ENCODE measurements around the gene KRTAP2-4.
"Not testable (repeated sequence)": the region's sequence is repeated elsewhere in the genome, so short reads cannot be mapped to it uniquely, and the experiment has no call there.

The KRTAP2-4 gene, protein sequence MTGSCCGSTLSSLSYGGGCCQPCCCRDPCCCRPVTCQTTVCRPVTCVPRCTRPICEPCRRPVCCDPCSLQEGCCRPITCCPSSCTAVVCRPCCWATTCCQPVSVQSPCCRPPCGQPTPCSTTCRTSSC

DNA sequence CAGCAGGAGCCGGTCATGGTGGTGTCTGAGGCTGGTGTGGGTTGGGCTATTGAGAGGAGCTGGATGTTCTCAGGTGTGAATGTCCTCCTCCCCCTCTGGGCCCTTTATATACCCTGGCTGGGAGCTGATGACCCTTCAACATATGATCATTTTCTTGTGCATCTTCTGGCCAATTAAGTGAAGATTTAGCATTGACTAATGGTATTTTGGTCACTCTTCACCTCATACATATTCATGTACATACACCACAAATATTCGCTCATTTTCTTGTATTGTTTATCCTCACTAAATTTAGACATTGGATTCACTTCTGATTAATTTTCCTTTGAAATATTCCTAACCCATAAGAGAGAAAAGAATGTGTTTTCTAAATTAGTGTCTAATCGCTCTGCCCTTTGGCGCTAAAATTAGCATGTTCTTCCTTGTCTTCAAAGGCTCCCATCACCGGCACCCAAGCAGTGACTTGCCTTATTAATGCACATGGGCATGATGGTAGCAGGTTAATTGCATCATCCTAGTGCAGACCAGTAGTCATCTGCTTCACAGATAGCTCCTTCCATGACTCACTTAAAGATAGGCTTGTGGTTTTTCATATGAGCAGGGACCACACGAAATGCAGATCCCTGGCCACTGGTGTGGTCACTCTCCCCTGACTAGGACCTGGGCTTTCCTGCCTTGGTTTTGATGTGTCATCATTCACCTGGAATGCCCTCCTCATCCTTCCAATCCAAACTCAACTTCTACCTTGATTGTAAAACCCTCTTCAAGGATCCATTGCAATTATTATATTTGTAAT lies at the start of gene KRTAP2-4:
Gene KRTAP2-4 (minus strand): TSS at position 51 of the 796 bp plus-strand sequence. CDS start 34 bp downstream, at position 17.
- DNase-seq (ENCODE audit: low spot score), result peak; percentile 73

DNA sequence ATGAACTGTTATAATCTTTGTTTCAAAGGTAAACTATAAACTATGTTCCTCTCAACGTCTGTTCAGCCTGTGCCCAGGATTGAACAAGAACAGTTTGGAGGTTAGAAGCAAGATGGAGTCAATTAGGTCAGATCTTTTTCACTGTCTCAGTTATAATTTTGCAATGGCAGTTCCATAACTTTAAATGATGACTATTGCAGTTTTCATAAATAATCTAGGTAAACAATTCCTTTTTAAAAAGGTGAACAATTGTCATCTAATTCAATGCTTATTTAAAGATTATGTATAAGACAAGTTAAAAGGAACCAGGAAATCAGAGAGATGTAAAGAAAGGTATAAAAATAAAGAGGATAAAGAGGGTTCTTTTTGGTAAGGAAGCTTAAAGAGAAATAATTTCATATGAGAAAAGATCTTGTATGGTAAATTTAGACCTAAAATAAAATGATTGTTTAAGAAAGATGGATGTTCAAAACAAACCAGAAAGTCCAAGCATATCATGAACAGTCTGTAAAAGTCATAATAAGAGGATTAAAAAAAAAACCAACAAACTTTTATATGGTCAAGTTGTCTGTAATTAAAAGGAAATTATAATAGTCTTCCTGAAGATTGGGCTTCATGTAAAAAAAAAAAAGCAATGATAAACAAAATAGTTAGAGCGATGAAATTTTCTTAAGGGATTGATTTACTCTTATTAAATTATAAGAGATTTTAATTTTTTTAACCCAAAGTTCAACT lies 45.6 kb upstream of the KRTAP2-4 start:
- DNase-seq (ENCODE audit: low spot score), result no peak

DNA sequence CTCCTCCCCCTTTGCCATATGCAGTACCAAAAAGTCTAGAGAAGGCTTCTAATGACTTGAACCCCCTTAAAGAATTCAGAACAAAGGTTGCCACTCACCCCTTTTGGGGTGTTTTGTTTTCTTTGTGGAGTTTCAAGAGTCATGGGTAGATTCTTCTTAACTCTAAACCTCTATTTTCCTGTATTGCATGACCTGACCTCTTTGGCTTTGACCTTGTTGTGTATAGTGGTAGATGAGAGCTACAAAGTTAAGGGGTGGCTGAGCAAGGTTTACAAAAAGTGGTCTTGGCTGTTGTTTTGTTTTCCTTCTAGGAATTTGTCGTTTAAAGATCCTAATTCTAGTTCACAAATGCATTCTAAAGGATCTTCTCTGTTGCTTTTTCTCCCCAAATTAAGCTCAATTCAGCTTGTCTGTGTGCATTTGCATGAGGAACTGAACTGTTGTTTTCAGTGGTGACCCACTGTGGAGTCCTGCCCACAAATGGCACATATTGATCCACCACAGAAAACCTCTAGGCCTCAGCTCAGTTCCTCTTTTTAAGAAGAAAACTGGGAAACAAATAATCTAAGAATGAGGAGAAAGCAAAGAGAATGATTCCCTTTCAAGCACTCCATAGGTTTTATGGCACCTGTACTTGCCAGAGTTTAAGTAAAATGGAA lies 43.2 kb upstream of the KRTAP2-4 start:
- DNase-seq (ENCODE audit: low spot score), result not testable (repeated sequence)

DNA sequence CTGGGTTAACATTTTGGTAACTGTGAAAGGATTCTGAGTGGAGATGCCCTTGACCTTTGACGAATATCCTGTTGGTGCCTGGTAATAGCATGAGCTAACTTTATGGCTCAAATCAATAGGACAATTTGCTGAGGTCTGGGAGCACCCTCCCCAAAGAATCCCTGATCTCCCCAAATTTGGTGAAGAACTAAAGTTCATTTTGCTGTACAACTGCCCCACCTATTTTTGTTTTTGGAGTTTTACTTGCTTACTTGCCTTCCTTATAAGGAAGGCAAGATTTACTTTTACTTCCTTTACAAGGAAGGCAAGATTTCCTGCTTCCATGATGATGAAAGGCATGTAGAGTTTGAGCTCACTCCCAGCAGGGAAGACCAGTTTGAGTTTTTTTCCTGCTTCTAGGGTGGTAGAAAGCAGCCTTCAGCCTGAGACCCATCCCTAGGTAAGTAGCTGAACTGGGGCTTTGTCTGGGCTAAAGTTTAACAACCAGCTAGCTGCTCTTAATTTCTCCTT lies 42.3 kb upstream of the KRTAP2-4 start:
- no peak for DNase-seq (ENCODE audit: low spot score)

DNA sequence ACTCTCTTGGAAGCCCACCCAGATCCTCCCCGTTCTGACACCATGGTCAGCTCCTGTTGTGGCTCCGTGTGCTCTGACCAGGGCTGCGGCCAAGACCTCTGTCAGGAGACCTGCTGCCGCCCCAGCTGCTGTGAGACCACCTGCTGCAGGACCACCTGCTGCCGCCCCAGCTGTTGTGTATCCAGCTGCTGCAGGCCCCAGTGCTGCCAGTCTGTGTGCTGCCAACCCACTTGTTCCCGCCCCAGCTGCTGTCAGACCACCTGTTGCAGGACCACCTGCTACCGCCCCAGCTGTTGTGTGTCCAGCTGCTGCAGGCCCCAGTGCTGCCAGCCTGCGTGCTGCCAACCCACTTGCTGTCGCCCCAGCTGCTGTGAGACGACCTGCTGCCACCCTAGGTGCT lies 39.7 kb upstream of the KRTAP2-4 start, which contains the start of gene KRTAP4-9:
Gene KRTAP4-9 (plus strand): TSS at position 43 of the 400 bp plus-strand sequence. CDS start 0 bp downstream, at position 43.
- not testable (repeated sequence) for DNase-seq (ENCODE audit: low spot score)

DNA sequence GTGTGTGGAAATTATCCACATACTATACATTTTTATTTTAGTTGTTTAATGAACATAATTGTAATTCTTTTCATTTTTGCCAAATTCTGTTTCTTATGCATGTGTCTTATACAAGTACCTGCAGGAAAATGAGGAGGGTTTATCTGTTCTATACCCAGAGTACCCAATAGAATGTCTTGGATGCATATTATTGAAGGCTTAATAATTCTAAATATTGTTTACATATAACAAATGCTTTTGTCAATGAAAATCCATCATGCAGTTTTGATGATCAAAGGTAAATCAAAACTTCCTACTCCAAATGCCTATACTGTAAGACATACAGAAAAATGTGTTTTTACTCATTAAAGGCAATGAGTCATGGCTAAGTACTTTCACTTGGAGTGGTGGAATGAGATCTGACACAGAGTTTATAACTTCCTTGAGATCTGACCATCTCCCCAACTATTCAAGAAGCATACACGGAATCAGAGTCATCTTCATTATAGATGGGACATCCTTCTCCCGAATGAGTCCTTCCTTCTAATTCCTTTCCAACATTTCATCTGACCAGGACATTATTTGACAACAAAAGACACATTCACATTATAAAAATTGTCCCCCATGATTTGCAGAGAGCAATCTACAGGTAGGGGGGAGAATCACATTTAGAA lies 38.8 kb upstream of the KRTAP2-4 start:
- DNase-seq (ENCODE audit: low spot score), result not testable (repeated sequence)

DNA sequence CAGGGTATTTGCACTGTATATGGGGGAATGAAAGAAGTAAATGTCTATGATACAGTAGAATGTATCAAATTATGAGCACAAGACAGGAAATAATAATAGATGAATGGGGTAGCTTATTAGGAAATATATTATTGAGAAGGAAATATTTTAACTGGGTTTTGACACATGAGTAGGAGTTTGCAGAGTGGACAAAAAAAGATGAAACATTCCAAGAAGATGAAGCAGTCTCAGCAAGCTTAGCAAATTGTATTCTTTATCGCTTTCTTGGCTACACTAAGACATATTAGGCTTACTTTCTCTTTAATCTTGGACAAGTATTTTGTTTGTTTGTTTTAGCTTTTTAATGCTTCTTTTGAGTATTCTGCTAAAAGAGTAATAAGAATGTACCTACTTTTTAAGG lies 38.2 kb upstream of the KRTAP2-4 start:
- DNase-seq (ENCODE audit: low spot score), result peak; percentile 13

DNA sequence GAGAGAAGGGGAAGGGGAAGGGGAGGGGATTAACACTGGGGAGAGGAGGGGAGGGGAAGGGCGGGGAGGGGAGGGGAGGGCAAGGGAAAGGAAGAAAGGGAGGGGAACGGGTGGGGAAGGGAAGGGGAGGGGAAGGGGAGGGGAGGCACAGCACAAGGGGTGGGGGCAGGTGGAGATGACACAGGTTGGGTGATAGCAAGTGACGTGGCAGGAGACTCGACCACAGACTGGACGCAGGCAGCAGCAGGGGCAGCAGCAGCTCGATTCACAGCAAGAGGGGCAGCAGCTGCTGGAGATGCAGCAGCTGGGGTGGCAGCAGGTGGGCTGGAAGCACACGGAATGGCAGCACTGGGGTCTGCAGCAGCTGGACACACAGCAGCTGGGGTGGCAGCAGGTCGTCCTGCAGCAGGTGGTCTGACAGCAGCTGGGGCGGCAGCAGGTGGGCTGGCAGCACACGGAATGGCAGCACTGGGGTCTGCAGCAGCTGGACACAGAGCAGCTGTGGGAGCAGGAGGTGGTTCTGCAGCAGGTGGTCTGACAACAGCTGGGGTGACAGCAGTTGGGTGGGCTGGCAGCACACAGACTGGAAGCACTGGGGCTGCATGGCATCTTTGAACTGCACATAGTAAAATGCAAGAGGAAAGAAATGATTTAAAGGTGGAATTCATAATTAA lies 36.0 kb upstream of the KRTAP2-4 start, which contains the start of gene KRTAP4-16:
Gene KRTAP4-16 (minus strand): TSS at position 624 of the 674 bp plus-strand sequence. CDS start 0 bp downstream, at position 624.
- DNase-seq (ENCODE audit: low spot score), result no peak

DNA sequence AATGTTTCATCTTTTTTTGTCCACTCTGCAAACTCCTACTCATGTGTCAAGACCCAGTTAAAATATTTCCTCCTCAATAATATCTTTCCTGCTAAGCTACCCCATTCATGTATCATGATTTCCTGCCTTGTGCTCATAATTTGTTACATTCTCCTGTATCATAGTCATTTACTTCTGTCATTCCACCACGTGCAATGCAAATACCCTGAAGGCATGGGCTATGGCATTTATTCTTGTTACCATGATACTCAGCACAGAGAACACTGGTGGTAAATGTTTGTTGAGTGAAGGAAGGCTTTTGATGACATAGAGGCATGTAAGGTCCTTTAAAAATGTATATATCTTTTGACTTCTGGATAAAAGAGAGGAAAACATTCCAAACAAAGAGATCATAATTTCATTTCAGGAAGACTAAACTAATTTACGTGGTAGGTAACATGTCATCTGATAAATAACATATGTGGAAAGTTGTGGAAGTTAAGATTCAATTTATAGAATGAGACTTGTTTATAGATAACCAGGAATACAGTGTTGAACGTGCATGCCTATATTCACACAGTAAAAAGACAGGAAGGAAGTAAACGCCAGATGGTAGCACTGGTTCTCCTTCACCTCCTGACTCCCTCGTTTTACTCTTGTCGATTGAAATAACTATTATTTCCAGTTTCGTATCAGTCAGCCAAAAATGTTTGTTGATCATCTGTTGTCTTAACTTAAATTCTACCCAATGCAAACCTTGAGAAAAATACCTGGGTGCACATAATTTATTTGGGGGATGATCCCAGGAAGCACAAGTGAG lies 34.2 kb upstream of the KRTAP2-4 start:
- peak; percentile 23 for DNase-seq (ENCODE audit: low spot score)

DNA sequence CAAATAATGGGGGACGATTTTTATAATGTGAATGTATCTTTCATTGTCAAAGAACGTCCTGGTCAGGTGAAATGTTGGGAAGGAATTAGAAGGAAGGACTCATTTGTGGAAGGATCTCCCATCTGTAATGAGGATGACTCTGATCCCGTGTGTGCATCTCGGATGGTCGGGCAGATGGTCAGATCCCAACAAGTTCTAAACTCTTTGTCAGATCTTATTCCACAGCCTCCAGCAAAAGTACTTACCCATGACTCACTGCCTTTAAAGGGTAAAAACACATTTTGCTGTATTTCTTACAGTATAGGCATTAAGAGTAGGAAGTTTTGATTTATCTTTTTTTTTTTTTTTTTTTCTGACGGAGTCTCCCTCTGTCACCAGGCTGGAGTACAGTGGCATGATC lies 32.8 kb upstream of the KRTAP2-4 start:
- peak; percentile 27 for DNase-seq (ENCODE audit: low spot score)

DNA sequence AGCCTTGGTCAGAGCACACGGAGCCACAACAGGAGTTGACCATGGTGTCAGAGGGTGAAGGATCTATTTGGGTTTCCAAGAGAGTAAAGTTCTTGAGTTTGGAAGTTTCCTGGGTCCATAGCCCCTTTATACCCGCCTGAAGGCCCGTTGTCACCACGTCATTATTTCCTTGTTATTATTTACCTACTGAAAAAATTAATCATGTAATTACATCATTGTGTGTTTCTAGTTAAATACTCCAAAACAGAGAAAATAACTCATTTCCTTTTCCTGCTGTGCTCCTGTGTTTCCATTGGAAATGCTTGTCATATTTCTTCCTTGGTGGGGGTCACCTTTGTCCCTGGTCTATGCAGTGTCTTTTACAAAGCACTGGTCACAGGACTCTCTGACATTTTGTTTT lies 32.4 kb upstream of the KRTAP2-4 start, which contains the start of gene KRTAP4-8:
Gene KRTAP4-8 (minus strand): TSS at position 101 of the 400 bp plus-strand sequence. CDS start 58 bp downstream, at position 43.
- DNase-seq (ENCODE audit: low spot score), result no peak

DNA sequence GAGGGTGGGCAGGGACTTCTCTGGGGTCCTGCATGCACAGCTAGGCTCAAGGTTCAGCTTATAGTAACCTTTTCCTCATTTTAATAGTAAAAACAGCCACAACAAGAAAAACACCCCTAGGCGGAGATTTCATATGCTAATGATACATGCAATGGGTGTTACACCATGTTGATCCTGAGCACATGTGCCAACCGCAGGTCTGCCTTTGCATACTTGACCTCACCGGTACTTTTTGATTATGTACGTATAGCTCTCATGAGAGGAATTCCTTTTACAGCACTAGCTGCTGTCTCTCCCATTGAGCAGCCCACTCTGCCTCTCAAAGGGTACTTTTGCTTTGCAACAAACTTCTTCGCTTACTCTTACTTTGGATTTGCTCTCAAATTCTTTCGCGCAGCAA lies 30.4 kb upstream of the KRTAP2-4 start:
- no peak for DNase-seq (ENCODE audit: low spot score)

DNA sequence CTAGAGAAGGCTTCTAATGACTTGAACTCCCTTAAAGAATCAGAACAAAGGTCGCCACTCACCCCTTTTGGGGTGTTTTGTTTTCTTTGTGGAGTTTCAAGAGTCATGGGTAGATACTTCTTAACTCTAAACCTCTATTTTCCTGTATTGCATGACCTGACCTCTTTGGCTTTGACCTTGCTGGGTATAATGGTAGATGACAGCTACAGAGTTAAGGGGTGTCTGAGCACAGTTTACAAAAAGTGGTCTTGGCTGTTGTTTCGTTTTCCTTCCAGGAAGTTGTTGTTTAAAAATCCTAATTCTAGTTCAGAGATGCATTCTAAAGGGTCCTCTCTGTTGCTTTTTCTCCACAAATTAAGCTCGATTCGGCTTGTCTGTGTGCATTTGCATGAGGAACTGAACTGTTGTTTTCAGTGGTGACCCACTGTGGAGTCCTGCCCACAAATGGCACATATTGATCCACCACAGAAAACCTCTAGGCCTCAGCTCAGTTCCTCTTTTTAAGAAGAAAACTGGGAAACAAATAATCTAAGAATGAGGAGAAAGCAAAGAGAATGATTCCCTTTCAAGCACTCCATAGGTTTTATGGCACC lies 23.2 kb upstream of the KRTAP2-4 start:
- not testable (repeated sequence) for DNase-seq (ENCODE audit: low spot score)

DNA sequence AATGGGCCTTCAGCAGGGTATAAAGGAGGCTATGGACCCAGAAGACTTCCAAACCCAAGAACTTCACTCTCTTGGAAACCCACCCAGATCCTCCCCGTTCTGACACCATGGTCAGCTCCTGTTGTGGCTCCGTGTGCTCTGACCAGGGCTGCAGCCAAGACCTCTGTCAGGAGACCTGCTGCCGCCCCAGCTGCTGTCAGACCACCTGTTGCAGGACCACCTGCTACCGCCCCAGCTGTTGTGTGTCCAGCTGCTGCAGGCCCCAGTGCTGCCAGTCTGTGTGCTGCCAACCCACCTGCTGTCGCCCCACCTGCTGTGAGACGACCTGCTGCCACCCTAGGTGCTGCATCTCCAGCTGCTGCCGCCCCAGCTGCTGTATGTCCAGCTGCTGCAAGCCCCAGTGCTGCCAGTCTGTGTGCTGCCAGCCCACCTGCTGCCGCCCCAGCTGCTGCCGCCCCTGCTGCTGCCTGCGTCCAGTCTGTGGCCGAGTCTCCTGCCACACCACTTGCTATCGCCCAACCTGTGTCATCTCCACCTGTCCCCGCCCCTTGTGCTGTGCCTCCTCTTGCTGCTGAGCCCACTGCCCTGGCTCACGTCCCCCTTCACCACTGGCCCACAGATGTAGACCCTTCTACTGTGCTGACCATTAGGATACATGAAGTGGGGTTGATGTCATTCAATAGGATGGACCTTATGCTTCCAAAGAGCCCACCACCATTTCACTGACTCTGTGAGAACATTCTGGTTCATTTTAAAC lies 18.6 kb upstream of the KRTAP2-4 start, which contains the start of gene KRTAP4-7:
Gene KRTAP4-7 (plus strand): TSS at position 51 of the 757 bp plus-strand sequence. CDS start 57 bp downstream, at position 108.
- not testable (repeated sequence) for DNase-seq (ENCODE audit: low spot score)

DNA sequence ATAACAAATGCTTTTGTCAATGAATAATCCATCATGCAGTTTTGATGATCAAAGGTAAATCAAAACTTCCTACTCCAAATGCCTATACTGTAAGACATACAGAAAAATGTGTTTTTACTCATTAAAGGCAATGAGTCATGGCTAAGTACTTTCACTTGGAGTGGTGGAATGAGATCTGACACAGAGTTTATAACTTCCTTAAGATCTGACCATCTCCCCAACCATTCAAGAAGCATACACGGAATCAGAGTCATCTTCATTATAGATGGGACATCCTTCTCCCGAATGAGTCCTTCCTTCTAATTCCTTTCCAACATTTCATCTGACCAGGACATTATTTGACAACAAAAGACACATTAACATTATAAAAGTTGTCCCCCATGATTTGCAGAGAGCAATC lies 17.7 kb upstream of the KRTAP2-4 start:
- DNase-seq (ENCODE audit: low spot score), result not testable (repeated sequence)

DNA sequence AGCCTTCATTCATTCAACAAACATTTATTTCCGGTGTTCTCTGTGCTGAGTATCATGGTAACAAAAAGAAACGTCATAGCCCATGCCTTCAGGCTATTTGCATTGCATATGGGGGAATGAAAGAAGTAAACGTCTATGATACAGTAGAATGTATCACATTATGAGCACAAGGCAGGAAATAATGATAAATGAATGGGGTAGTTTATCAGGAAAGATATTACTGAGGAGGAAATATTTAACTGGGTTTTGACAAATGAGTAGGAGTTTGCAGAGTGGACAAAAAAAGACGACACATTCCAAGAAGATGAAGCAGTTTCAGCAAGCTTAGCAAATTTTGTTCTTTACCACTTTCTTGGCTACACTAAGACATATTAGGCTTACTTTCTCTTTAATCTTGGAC lies 16.9 kb upstream of the KRTAP2-4 start:
- peak; percentile 13 for DNase-seq (ENCODE audit: low spot score)

DNA sequence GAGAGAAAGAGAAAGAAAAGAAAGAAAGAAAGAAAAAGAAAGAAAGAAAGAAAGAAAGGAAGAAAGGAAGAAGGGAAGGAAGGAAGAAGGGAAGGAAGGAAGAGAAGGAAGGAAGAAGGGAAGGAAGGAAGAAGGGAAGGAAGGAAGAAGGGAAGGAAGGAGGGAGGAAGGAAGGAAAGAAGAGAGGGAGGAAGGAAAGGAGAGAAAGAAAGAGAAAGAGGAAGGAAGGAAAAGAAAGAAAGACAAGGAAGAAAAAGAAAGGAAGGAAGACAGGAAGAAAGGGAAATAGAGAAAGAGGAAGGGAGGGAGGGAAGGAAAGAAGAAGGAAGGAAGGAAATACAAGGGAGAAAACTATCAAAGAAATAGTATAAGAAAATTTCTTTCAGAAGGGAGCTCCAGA lies 11.1 kb upstream of the KRTAP2-4 start:
- DNase-seq (ENCODE audit: low spot score), result no peak

DNA sequence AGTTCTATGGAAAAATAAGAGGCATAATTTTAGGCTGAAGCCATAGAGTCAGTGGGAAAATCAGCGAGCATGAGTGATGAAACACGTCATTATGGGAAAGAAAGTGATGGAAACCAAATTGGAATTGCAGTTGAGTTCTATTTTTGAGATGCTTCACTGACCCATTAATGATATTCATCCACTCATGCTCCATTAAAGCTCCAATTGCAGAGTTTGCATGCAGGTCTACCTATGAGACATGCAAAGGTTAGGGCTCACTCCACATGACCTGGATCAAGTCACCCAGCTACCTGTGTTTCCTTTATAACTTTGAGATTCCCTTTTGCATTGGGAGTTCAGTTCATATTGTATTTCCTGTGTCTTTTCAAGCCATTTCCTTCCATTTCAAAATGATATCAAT lies 8.0 kb upstream of the KRTAP2-4 start:
- no peak for DNase-seq (ENCODE audit: low spot score)
